GM12891 (cell line): Measurements from ENCODE around the gene SLC12A7.

ENCODE experiments used
- POLR2A ChIP-seq: IDR thresholded peaks from 2 replicates; pipeline ENCODE4 v1.6.1; 2011; ENCODE audit warnings: low read depth, low read length, control low read depth
- POLR2AphosphoS5 ChIP-seq: IDR thresholded peaks from 2 replicates; pipeline ENCODE4 v1.6.1; 2011; ENCODE audit warnings: low read depth, low read length, control low read depth
- POU2F2 ChIP-seq: IDR thresholded peaks from 2 replicates; pipeline ENCODE4 v1.6.1; 2011; ENCODE audit warnings: low read depth, mild to moderate bottlenecking, control low read depth, low read length, moderate library complexity
- SPI1 ChIP-seq: IDR thresholded peaks from 2 replicates; pipeline ENCODE4 v1.6.1; 2011; ENCODE audit warnings: low read depth, low read length, control low read depth
- TAF1 ChIP-seq: IDR thresholded peaks from 2 replicates; pipeline ENCODE4 v1.6.1; 2011; ENCODE audit warnings: low read depth, low read length, control low read depth

DNA sequence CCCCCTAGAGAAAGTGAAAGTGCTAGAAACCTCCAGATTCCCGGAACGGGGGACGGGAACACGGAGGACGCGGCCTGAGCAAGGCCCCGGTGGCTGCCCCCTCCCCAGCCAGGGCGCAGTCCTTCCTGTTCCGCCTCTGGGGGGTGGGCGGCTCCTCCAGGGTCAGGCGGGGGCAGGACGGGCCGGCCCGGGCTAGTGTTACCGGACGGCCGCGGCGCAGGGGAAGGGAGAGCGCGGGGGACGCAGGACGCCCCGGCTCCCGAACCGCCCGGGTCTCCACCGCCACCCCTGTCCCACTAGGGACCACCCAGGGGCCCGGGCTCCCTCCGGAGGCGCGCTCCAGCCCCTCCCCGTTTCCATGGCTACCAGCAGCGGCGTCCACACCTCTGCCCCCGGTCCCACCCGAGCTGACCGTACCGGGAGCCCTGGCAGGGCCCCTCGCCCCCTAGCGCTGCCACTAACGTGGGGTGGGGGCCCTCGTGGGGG, 579 bp downstream of the SLC12A7 start:
- TF ChIP-seq POLR2A (no peak), POLR2AphosphoS5 (no peak), SPI1 (no peak), POU2F2 (no peak), TAF1 (no peak)
